NCI-H1092 (cell line): ENCODE data around the gene SDC4.

ENCODE experiments used
- DNase-seq: peaks from one replicate; lab custom pipeline; 2025; lab: John Stamatoyannopoulos, UW

The SDC4 gene

DNA sequence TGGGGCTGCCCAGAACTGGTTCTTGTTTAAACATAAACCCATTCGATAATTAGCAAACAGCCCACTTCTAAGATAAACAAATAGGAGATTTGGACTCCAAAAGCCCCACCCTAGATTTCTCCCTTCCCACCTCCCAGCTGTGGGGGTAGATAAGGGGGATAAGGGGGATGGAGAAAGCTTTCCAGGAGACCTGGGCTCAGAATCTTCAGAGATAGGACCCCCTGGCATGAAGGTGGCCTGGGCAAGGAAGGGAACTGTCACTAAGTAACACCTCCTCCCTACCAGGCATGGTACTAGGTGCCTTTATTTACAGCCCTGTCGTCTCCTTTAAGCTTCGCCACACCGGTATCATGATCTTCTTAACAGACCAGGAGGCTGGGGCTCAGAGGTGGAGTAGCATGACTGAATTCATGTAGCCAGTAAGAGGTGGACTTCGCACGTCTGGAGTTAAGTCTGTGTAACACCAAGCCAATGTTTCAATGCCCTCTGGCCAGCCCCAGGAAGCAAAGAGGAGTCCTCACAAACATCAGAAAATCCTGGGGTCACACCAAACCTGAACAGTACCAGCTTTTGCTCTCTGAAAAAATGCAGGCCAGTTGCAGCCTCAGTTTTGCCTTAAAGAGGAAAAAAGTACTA, 4.6 kb downstream of the SDC4 start:
- DNase-seq = peak; percentile 26

DNA sequence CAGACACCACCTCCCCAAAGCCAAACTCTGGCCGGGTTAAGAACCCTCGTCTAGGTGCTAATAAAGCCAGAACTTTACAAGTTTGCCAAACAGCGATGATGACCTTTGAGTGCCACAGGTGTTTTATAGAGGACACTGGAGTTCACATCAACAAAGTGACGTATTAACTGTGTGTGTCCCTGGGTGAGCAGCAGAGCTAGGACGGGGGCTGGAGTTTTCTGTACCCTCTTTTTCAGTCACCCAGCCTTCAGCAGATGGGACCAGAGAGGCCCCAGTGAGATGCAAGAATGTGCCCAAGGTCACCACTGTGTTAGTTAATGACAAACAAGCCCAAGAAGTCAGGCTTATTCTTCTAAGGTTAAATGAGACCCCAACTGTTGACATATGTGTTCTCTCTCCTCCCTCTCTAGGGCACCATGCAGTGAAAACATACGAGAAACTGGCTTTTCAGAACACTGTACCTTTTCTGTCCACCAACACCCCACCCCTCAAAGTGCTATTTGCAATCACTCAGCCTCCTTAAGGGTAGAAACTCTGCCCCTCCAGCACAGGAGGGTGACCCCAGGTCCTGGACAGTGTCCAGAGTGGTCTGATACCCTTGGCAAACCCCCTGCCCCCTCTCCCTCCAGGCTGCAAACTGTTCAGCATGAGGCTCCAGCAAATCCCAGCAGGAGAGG, 5.2 kb downstream of the SDC4 start:
- DNase-seq = no peak

DNA sequence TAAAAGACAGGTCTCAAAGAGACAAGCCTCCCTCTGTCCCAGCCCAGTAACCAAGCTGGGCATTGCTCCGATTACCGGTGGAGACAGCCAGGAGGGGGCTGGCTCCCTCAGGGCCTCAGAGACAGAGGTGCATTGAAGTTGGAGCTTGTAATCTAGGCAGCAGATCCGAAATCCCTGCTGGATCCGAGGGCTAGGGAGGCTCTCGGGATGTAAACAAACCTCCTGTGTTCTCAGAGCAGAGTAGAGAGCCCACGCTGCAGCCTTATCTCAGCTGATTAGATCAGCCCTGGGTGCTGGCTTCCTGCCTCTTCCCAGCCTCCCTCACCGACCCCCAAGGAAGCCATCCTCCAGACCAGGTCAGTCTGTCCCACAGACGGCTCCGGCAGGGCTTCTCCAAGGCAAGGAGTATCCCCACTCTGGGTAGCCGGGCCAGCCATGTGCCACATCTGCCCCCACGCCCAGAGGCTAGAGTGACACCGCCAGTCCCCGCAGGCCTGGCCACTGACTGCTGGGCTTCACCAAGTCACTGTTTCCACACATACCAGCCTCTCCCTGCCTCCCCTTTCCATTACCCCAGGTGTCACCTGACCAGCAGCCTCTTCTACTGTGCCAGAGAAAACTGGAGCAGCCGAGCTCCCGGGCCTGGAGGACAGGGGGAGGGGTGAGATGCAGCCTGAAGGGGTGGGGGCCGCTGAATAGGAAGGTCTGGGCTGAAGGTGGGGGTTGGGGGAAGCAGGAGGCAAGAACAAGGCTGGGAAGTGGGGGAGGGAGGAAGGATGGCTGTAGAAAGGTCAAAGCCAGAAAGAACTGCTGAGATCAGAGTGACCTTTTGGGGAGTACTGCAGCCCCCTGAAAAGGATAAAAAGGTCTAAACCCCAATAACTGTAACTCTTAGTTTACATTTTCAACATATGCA, 6.0 kb downstream of the SDC4 start:
- no peak for DNase-seq

- no peak for DNase-seq
Measured at GRCh38 chr20:45341579-45341938, 6.7 kb downstream of the SDC4 start.

DNA sequence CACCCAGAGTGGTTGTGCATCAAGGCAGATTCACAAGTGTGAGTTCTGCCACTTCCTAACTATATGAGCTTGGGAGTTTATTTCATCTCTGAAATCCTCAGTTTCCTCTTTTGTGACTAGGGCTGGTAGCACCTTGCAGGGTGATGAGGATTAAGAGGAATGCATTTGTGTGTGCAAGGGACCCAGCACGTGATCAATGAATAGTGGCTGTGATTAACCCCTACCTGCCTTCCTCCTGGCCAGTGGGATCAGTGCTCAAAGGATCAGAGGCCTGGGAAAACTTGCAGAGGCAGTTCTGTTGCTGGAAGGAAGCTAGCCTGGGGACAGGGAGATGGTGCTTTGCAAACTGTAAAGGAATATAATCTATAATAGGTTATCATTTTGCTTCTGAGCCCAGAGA, 7.3 kb downstream of the SDC4 start:
- DNase-seq = no peak

- no peak for DNase-seq
Measured at GRCh38 chr20:45340236-45340847, 7.9 kb downstream of the SDC4 start.

DNA sequence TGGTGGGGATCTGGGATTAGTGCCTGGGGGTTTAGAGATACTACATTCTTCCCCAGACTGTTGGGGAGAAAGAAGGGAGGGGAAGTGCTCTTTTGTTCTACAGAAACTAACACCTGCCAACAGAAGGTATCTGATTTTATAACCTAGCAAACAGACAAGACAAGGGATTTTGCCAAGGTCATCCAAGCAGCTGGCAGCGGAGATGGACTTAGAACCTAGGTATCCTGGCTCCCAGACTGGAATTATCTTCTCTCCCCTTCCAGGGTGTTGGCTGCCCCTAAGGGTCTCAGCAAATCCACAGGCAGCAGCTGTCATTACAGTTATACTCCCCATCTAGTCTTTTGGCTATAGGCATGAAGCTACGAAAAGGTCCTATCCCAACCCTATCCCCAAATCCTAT, 8.4 kb downstream of the SDC4 start:
- no peak for DNase-seq

- no peak for DNase-seq
Measured at GRCh38 chr20:45339084-45339483, 9.1 kb downstream of the SDC4 start.

- no peak for DNase-seq
Measured at GRCh38 chr20:45338121-45339030, 9.8 kb downstream of the SDC4 start.

DNA sequence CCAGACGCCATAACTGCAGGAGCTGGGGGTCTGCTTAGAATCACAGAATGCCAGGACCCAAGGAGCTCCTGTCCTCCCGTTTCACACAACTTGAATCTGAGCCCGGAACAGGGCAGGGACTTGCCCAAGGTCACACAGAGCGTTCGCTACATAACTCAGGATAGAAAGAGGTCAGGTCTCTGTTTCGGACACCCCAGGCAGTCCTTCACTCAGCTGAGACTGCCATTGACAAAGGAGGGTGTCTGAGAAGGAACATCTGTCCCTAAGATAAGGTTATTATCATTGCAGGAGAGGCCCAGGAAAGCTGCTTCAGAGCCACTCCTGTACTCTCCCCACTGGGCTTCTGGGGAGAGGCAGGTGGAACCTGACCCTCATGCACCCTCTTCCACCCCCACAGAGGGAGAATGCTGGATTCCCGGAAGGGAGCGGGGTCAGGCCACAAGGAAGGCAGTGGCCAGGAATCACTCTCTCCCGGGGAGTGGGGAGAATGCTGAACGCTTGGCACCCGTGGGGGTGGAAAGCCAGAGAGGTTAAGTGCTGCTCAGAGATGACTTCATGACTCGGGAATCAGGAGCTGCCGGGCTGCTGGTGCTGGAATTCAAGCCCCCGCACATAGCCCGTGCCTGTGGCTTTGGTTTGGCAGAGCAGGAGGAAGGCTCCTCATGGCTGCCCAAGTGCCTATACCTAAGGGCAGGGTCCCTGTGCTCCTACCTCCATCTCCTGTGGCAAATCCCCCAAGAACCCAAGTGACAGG, 10.7 kb downstream of the SDC4 start:
- no peak for DNase-seq

- no peak for DNase-seq
Measured at GRCh38 chr20:45336530-45337366, 11.5 kb downstream of the SDC4 start.

DNA sequence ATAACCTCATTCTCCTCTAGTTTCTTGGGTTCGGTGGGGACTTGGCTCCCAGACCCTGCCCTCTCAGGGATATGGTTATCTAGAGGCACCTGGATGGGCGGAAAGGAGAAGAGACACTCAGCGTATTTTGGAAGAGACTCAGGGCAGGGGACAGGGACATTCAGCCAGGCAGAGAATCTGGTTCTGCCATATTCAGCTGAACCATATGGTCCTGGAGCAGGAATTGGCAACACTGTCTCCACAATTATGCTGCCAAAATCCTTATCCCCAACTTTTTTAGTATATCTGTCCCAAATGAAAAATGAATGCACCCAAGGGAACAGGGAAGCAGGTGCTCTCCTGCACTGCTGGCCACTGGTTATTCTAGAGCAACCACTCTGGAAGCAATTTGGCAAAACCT, 17.7 kb downstream of the SDC4 start:
- DNase-seq = no peak

GRCh38 chr20:45329497-45330319, 18.5 kb downstream of the SDC4 start:
- no peak for DNase-seq

- no peak for DNase-seq
Measured at GRCh38 chr20:45328451-45328850, 19.8 kb downstream of the SDC4 start.

- no peak for DNase-seq
Measured at GRCh38 chr20:45325371-45325770, 22.9 kb downstream of the SDC4 start.

DNA sequence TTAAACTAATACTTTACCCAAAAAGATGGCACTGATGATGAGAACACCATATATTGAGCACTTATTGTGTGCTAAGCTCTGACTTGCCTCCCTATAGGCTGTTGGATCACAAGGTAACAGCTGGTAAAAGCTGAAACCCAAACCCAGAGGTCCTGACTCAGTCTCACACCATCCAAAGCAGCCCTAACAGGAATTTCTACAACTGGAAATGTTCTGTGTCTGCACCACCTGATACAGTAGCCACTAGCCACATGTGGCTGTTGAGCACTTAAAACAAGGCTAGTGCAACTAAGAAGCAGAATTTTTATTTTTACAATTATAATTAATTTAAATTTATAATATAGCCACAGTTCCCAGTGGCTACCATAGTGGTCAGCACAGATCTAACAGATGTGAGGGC, 24.5 kb downstream of the SDC4 start:
- no peak for DNase-seq

DNA sequence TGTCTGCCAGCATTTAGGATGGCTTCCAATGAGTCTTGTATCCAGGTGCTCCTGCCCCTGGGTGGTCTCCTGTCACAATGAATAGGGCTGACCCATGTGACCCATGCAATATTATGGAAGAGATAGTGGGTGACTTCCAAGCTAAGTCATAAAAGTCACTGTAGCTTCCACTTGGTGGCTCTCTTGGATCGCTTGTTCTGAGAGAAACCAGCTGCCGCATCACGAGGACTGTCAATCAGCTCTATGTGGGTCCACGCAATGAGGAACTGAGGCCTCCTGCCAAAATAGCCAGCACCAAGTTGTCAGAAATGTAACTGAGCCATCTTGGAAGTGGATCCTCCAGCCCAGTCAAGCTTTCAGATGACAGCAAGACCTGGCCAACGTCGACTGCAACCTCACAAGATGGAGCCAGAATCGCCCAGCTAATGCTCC, 25.3 kb downstream of the SDC4 start:
- DNase-seq = no peak

DNA sequence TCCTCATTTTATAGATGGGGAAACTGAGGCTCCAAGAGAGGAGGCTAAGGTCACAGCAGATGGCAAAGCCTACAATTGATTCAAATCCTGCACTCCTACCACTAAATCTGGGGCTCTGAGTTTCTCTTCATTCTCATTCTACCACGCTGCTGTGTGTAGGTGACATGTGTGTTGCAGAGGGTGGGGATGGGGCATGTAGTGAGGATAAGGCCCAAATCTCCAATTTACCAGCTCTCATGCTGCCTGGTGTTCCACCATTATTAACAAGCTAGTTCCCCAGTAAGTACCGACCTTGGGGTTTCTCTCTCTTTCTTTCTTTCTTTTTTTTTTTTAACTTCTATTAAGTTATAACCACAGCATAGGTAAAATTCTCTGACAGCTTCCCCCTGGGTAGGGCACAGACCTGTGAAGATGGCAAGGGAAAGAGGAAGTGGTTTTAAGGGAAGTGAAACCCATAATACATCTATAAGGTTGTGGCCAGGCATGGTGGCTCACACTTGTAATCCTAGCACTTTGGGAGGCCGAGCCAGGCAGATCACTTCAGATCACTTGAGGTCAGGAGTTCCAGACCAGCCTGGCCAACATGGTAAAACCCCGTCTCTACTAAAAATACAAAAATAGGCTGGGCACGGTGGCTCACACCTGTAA, 27.2 kb downstream of the SDC4 start:
- no peak for DNase-seq
